CD4-positive, alpha-beta T cell treated with Interleukin-6 for 4 hours (primary cell): ENCODE data around the gene MTCP1.
A peak's percentile ranks its signal among the peaks of the same experiment; 100 is the strongest.

Experiments
- DNase-seq: peaks from one replicate; pipeline ENCODE4 v3.0.0-alpha.2; 2020; ENCODE audit warnings: mixed read lengths

The MTCP1 gene

GRCh38 chrX:155052738-155053498, 18.0 kb downstream of the MTCP1 start:
- DNase-seq, result no peak

DNA sequence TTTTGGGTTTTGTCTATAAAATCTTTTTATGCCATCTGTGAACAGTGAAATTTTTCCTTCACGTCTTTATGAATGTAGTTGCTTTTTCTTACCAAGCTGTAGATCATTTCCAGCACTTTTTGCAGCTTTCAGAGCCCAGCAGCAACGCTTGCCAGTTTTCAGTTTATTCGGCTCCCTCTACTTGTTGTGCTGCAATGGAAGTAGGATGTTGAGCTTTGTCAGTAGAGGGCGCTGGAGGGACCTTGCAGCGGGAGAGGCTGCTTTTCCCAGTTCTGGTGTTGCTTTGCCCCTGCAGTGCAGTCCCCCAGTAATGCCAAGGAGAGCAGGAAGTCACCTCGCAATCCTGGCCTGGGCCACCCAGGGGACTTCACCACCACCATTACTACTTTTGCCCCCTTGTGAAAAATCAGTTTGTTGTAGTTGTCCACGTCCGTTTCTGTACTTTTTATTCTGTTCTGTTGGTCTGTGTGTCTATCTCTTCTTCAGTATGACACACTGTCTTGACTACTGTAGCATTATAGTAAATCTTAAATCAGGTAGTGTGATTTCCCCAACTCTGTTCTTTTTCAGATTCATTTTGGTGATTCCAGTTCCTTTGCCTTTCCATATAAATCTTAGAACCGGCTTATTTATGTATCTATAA, 21.8 kb downstream of the MTCP1 start:
- DNase-seq, result peak; percentile 62

GRCh38 chrX:155046811-155047528, 24.0 kb downstream of the MTCP1 start:
- no peak for DNase-seq

GRCh38 chrX:155046129-155046810, 24.7 kb downstream of the MTCP1 start:
- DNase-seq, result no peak

DNA sequence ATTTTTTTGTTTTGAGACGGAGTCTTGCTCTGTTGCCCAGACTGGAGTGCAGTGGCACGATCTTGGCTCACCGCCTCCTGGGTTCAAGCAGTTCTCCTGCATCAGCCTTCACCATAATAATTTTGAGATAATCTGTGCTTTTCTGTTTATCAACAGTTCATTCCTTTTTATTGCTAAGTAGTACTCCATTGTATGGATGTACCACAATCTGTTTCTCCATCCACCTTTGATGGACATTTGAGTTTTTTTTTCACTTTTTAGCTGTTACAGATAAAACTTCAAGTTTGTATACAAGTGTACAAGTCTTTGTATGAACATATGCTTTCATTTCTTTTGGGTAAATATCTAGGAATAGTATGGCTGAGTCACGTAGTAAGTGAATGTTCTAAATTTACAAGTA, 35.2 kb downstream of the MTCP1 start:
- DNase-seq, result no peak

- DNase-seq, result no peak
Observed at GRCh38 chrX:155031657-155032056, 39.3 kb downstream of the MTCP1 start.

GRCh38 chrX:155028877-155029291, 42.1 kb downstream of the MTCP1 start:
- DNase-seq, result no peak

GRCh38 chrX:155028129-155028528, 42.8 kb downstream of the MTCP1 start:
- DNase-seq, result no peak

GRCh38 chrX:155027509-155028066, 43.3 kb downstream of the MTCP1 start:
- no peak for DNase-seq

- DNase-seq, result peak; percentile 94
Observed at GRCh38 chrX:155026727-155027508, 44.0 kb downstream of the MTCP1 start, which contains the start of gene FUNDC2. Gene FUNDC2, plus strand, starts transcription at chrX:155026844. Its CDS starts 95 bp downstream, at chrX:155026939.

DNA sequence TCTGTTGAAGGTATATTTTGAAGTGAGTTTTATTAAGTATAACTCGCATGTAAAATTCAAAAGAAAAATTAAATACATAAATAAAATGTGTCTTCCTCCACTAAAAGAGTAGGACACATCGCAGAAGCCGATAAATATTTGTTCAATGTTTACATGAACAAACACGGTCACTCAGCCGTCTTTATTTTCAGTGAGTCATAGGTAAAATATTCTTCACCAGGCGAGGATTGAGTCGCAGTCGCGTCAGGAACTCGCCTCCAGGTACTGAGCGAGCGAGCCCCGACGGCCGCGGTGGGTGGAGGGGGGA, 44.6 kb downstream of the MTCP1 start:
- DNase-seq, result no peak

DNA sequence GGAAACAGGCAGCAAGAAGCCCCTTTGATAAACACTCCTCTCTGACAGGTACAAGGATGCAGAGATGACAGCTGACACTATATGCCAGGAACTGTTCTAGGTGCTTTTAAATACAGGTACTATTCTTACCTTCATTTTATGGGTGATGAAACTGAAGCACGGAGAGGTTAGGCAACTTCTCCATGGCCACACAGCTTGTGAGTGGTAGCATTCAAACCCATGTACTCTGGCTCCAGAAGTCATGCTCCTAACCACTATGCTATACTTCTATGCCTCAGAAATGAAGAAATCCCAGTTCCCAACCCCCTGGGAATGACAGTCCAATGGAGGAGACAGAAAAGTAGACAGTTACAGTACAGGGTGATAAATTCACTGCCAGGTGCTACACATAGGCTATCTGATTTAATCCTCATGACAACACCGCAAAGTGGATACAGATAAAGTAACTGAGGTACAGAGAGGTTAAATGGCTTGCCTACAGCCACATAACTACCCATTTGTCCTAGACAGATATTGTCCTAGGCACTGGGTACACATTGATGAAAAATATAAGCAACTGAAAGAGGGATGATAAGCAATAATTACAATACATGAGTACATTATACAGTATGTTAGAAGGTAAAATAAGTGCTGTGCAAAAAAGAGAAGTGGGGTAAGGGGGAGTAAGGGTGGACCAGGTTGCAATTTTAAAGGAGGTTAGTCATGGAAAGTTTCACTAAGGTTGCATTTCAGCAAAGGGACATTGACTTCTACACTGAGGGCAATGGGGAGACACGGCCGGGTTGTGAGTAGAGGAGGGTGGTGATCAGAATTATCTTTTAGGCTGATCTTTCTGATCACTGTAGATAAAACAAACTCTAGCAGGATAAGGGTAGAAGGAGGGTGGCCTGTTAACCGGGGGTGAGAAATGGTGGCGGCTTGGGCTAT, 46.8 kb downstream of the MTCP1 start:
- no peak for DNase-seq

- DNase-seq, result no peak
Observed at GRCh38 chrX:155022585-155022984, 48.4 kb downstream of the MTCP1 start, which contains the start of gene F8. Gene F8, minus strand, starts transcription at chrX:155022723. Its CDS starts 171 bp downstream, at chrX:155022552.

DNA sequence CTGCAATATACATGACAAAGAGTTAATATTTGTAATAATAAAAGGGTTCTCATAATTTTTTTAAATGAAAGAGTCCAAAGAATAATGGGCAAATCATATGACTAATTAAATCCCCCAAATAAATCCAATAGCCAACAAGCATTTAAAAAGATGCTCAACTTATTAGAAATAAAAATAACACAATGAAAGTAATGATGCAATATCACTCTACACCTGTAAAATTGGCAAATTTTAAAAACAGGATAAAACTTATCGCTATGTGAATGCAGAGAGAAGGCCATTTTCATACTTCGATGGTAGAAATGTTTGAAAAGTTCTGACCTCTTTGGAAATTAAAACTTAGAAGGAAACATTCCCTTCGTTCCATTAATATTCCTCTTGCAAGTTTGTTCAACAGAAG, 50.3 kb downstream of the MTCP1 start:
- no peak for DNase-seq
